IMR-90 (cell line): ENCODE results near the gene PGM2. TPM values are rescaled to one million over a fixed set of nuclear protein-coding genes. Genes with fewer than 3 reads are reported as not detected.

Experiments
- ATAC-seq: fragments of 200-7000 bp; cut with Tn5 transposase; 2 replicates; pipeline ENCODE4 v1.9.1; 2020; ENCODE audit warnings: low read depth, mild to moderate bottlenecking, moderate library complexity
- BruUV-seq: library from RNA; stranded (reverse); fragments of 400-500 nt; replicated peaks from 2 replicates; lab custom pipeline; 2021; lab: Mats Ljungman, UMichigan
- CTCF ChIA-PET: fragments of 300-600 bp; formaldehyde crosslinking; extraction: SDS; loops from one replicate; lab custom pipeline; 2021; ENCODE audit warnings: antibody characterized with exemption; lab: Yijun Ruan, JAX
- POLR2A ChIA-PET: fragments of 300-600 bp; sonication (Branson Sonifier 250); formaldehyde crosslinking; loops from one replicate; lab custom pipeline; 2022; ENCODE audit warnings: antibody characterized with exemption; ENCODE audit not compliant: unreplicated experiment; lab: Charles Lee
- DNase-seq: peaks from one replicate; pipeline ENCODE4 v3.0.0; 2013
- H2AFZ ChIP-seq: replicated peaks from 2 replicates; pipeline ENCODE3; 2013; ENCODE audit warnings: low read length, mild to moderate bottlenecking; ENCODE audit not compliant: poor library complexity
- H2AK5ac ChIP-seq: 2 replicates; pipeline ENCODE4 v1.6.1; 2013; ENCODE audit warnings: low read depth, low read length, inconsistent platforms
- H2AK9ac ChIP-seq: replicated peaks from 2 replicates; pipeline ENCODE3; 2013; ENCODE audit warnings: mild to moderate bottlenecking, low read depth, low read length, moderate library complexity; ENCODE audit not compliant: poor library complexity
- H2BK120ac ChIP-seq: 2 replicates; pipeline ENCODE4 v1.6.1; 2013; ENCODE audit warnings: low read depth, low read length, inconsistent platforms
- H2BK15ac ChIP-seq: 3 replicates; pipeline ENCODE4 v1.6.1; 2013; ENCODE audit warnings: low read depth, low read length, inconsistent platforms
- H2BK20ac ChIP-seq: 2 replicates; pipeline ENCODE4 v1.6.1; 2013; ENCODE audit warnings: low read depth, mild to moderate bottlenecking, inconsistent platforms, low read length, moderate library complexity
- H2BK5ac ChIP-seq: 2 replicates; pipeline ENCODE4 v1.6.1; 2013; ENCODE audit warnings: mild to moderate bottlenecking, low read depth, low read length, inconsistent platforms; ENCODE audit not compliant: poor library complexity, severe bottlenecking
- H3K14ac ChIP-seq: replicated peaks from 2 replicates; pipeline ENCODE4 v1.6.1; 2013; ENCODE audit warnings: low read depth, low read length, inconsistent platforms
- H3K18ac ChIP-seq: 2 replicates; pipeline ENCODE4 v1.6.1; 2013; ENCODE audit warnings: low read depth, low read length, control low read depth
- H3K23ac ChIP-seq: 2 replicates; pipeline ENCODE4 v1.6.1; 2013; ENCODE audit warnings: low read depth, low read length, inconsistent platforms
- H3K27ac ChIP-seq: 2 replicates; pipeline ENCODE4 v1.5.1; 2013; ENCODE audit warnings: mild to moderate bottlenecking, control low read depth, low read length; ENCODE audit not compliant: insufficient read depth
- H3K27me3 ChIP-seq: 2 replicates; pipeline ENCODE4 v1.6.1; 2013; ENCODE audit warnings: low read length; ENCODE audit not compliant: control insufficient read depth, insufficient read depth
- H3K36me3 ChIP-seq: 2 replicates; pipeline ENCODE4 v1.6.1; 2013; ENCODE audit warnings: low read length, mixed read lengths; ENCODE audit not compliant: control insufficient read depth, insufficient read depth
- H3K4ac ChIP-seq: 2 replicates; pipeline ENCODE4 v1.6.1; 2013; ENCODE audit warnings: low read depth, low read length, inconsistent platforms
- H3K4me1 ChIP-seq: 2 replicates; pipeline ENCODE4 v1.6.1; 2013; ENCODE audit warnings: low read length, mixed read lengths; ENCODE audit not compliant: control insufficient read depth, insufficient read depth
- H3K4me2 ChIP-seq: 2 replicates; pipeline ENCODE4 v1.6.1; 2013; ENCODE audit warnings: low read depth, mild to moderate bottlenecking, control low read depth, low read length, moderate library complexity
- H3K4me3 ChIP-seq: 2 replicates; pipeline ENCODE4 v1.5.1; 2013; ENCODE audit warnings: low read depth, mild to moderate bottlenecking, control low read depth, low read length, moderate library complexity; ENCODE audit not compliant: insufficient read depth
- H3K56ac ChIP-seq: 2 replicates; pipeline ENCODE4 v1.6.1; 2013; ENCODE audit warnings: low read length, inconsistent platforms; ENCODE audit not compliant: insufficient read depth; ENCODE audit errors: extremely low read depth
- H3K79me1 ChIP-seq, 2 experiments: 2 replicates each; pipeline ENCODE4 v1.6.1; 2013; ENCODE audit warnings: low read length in 2 of 2, inconsistent platforms in 1 of 2, low read depth in 1 of 2
- H3K9ac ChIP-seq: 2 replicates; pipeline ENCODE4 v1.6.1; 2013; ENCODE audit warnings: low read depth, low read length, control low read depth
- H3K9me1 ChIP-seq: 2 replicates; pipeline ENCODE4 v1.6.1; 2013; ENCODE audit warnings: low read length, inconsistent platforms; ENCODE audit not compliant: insufficient read depth
- H3K9me3 ChIP-seq: 2 replicates; pipeline ENCODE4 v1.6.1; 2013; ENCODE audit warnings: low read length; ENCODE audit not compliant: control insufficient read depth, insufficient read depth
- H4K20me1 ChIP-seq: 2 replicates; pipeline ENCODE4 v1.6.1; 2013; ENCODE audit warnings: low read length, inconsistent platforms; ENCODE audit not compliant: insufficient read depth
- H4K5ac ChIP-seq: 2 replicates; pipeline ENCODE4 v1.6.1; 2013; ENCODE audit warnings: mild to moderate bottlenecking, low read depth, low read length, control low read depth
- H4K8ac ChIP-seq, 2 experiments: 2 replicates each; pipeline ENCODE4 v1.6.1; 2013; ENCODE audit warnings: low read depth in 2 of 2, low read length in 2 of 2, control low read depth in 1 of 2, inconsistent platforms in 1 of 2
- H4K91ac ChIP-seq: 2 replicates; pipeline ENCODE4 v1.6.1; 2013; ENCODE audit warnings: low read depth, low read length, inconsistent platforms; ENCODE audit not compliant: insufficient read depth
- CEBPB ChIP-seq: IDR thresholded peaks from 2 replicates; pipeline ENCODE4 v1.6.1; 2012; ENCODE audit warnings: low read depth, low read length, improper control_type of control experiment
- CHD1 ChIP-seq: IDR thresholded peaks from 2 replicates; pipeline ENCODE4 v1.6.1; 2012; ENCODE audit warnings: low read depth, low read length, improper control_type of control experiment
- ELK1 ChIP-seq: fragments of 150-350 bp; IDR thresholded peaks from 2 replicates; pipeline ENCODE4 v1.6.1; 2016; ENCODE audit warnings: low read depth, mild to moderate bottlenecking, low read length, moderate library complexity, borderline replicate concordance
- FOS ChIP-seq: fragments of 150-350 bp; IDR thresholded peaks from 2 replicates; pipeline ENCODE4 v1.6.1; 2016; ENCODE audit warnings: low read depth, low read length
- MAFK ChIP-seq: IDR thresholded peaks from 2 replicates; pipeline ENCODE4 v1.6.1; 2012; ENCODE audit warnings: low read depth, low read length, improper control_type of control experiment
- MAZ ChIP-seq: IDR thresholded peaks from 2 replicates; pipeline ENCODE4 v1.6.1; 2012; ENCODE audit warnings: low read depth, mild to moderate bottlenecking, low read length, improper control_type of control experiment, moderate library complexity, borderline replicate concordance
- MXI1 ChIP-seq: IDR thresholded peaks from 2 replicates; pipeline ENCODE4 v1.6.1; 2012; ENCODE audit warnings: low read depth, mild to moderate bottlenecking, low read length, moderate library complexity, borderline replicate concordance
- NFE2L2 ChIP-seq: fragments of 150-350 bp; IDR thresholded peaks from 2 replicates; pipeline ENCODE4 v1.6.1; 2016; ENCODE audit warnings: low read depth, mild to moderate bottlenecking, low read length
- POLR2A ChIP-seq: IDR thresholded peaks from 2 replicates; pipeline ENCODE4 v1.6.1; 2012; ENCODE audit warnings: mild to moderate bottlenecking, low read depth, low read length
- RAD21 ChIP-seq: IDR thresholded peaks from 2 replicates; pipeline ENCODE4 v1.6.1; 2012; ENCODE audit warnings: low read length, improper control_type of control experiment
- RCOR1 ChIP-seq: IDR thresholded peaks from 2 replicates; pipeline ENCODE4 v1.6.1; 2012; ENCODE audit warnings: mild to moderate bottlenecking, low read length, improper control_type of control experiment; ENCODE audit not compliant: insufficient replicate concordance
- RFX5 ChIP-seq: IDR thresholded peaks from 2 replicates; pipeline ENCODE4 v1.8.0; 2012; ENCODE audit warnings: low read depth, mild to moderate bottlenecking, low read length, moderate library complexity
- SMC3 ChIP-seq: fragments of 150-350 bp; IDR thresholded peaks from 2 replicates; pipeline ENCODE4 v1.6.1; 2016; ENCODE audit warnings: low read depth, mild to moderate bottlenecking, antibody characterized with exemption, low read length, moderate library complexity
- WGBS, 2 experiments: methylation state at CpG; one replicate each; pipeline versions ENCODE4 v1.1.5 to v1.1.7; 2013; ENCODE audit warnings: missing lambda C conversion rate in 2 of 2; ENCODE audit not compliant: insufficient read length in 1 of 2; ENCODE audit errors: extremely low coverage in 2 of 2; 5-methylcytosine and 5-hydroxymethylcytosine counted together
- dilution Hi-C: fragments of 300-500 bp; cut with HindIII; formaldehyde crosslinking; loops from one replicate; pipeline ENCODE4 v1.14.3; 2018; ENCODE audit warnings: low sequenced_read_pairs; ENCODE audit not compliant: unreplicated experiment
- in situ Hi-C: fragments of 300-500 bp; cut with MboI; formaldehyde crosslinking; loops from 3 replicates; pipeline ENCODE4 v1.14.3; 2019; ENCODE audit warnings: low sequenced_read_pairs, inconsistent platforms, mixed read lengths
- intact Hi-C: fragments of 100-400 bp; cut with micrococcal nuclease; formaldehyde crosslinking; loops from 2 replicates; pipeline ENCODE4 v1.10.0; 2022
- polyA plus RNA-seq, 3 experiments: library from polyadenylated mRNA; depleted of rRNA; stranded (reverse); fragments of >200 nt; gene quantifications; 2 replicates each; pipeline ENCODE4 v1.2.3, GENCODE V29; 2012; ENCODE audit warnings: low replicate concordance in 1 of 3
- total RNA-seq: library from RNA; depleted of rRNA; stranded (reverse); fragments of >200 nt; gene quantifications from 2 replicates; pipeline ENCODE4 v1.2.3, GENCODE V29; 2012
- TF ChIP-seq, protein P1 (sequence below): fragments of 150-350 bp; IDR thresholded peaks from 2 replicates; pipeline ENCODE4 v1.6.1; 2017; ENCODE audit warnings: mild to moderate bottlenecking, antibody characterized with exemption, low read length, low read depth
- TF ChIP-seq, protein P2 (sequence below): conservative IDR thresholded peaks from 2 replicates; pipeline ENCODE4 v1.5.1; 2012; ENCODE audit warnings: mild to moderate bottlenecking, low read depth, low read length, improper control_type of control experiment

Gene PGM2
- total and polyA plus RNA-seq, 2 of the 4 experiments (the other 2 are of a cell fraction), result 18.7 to 26.2 TPM

- Histone ChIP-seq H4K8ac (no peak overlapping the region), H3K4ac (no peak overlapping the region), H2BK20ac (no peak overlapping the region), H2AK9ac (no peak overlapping the region), H2BK120ac (no peak overlapping the region), H3K14ac (no peak overlapping the region), H3K9me1 (no peaks in the 10 kb centered on the region), H2BK15ac (no peak overlapping the region), H3K27ac (no peak overlapping the region), H3K36me3 (no peaks in the 10 kb centered on the region), H2AK5ac (no peak overlapping the region), H3K9ac (no peak overlapping the region), H3K9me3 (no peaks in the 10 kb centered on the region), H3K4me1 (no peaks in the 10 kb centered on the region), H3K18ac (no peak overlapping the region), H3K79me1 (no peaks in the 10 kb centered on the region), H4K5ac (no peak overlapping the region), H3K27me3 (peaks cover 33% of the 10 kb centered on the region), H3K4me2 (no peak overlapping the region), H2BK5ac (no peak overlapping the region), H4K91ac (no peak overlapping the region), H3K56ac (no peak overlapping the region), H4K20me1 (no peaks in the 10 kb centered on the region), H2AFZ (no peak overlapping the region), H3K4me3 (no peak overlapping the region), H3K23ac (no peak overlapping the region)
- ATAC-seq, result no peak
- no CpG with 5 or more reads among the region's 3 CpGs for WGBS, 2 experiments
- intact Hi-C loops (no loop called here), dilution Hi-C loops (no loop called here), in situ Hi-C loops (no loop called here)
- ChIA-PET POLR2A (no interaction called here), CTCF (no interaction called here)
- no peak for TF ChIP-seq MAFK
- no peak for TF ChIP-seq CEBPB
- TF ChIP-seq SMC3, result no peak
- no peak for TF ChIP-seq MAZ
- no peak for TF ChIP-seq ELK1
- no peak for TF ChIP-seq FOS
- no peak for TF ChIP-seq RFX5
- TF ChIP-seq, protein P1, sequence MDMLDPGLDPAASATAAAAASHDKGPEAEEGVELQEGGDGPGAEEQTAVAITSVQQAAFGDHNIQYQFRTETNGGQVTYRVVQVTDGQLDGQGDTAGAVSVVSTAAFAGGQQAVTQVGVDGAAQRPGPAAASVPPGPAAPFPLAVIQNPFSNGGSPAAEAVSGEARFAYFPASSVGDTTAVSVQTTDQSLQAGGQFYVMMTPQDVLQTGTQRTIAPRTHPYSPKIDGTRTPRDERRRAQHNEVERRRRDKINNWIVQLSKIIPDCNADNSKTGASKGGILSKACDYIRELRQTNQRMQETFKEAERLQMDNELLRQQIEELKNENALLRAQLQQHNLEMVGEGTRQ, result no peak
- TF ChIP-seq CHD1, result no peak
- no peak for TF ChIP-seq RAD21
- TF ChIP-seq NFE2L2, result no peak
- TF ChIP-seq RCOR1, result no peak
- TF ChIP-seq POLR2A, result no peak
- TF ChIP-seq, protein P2, sequence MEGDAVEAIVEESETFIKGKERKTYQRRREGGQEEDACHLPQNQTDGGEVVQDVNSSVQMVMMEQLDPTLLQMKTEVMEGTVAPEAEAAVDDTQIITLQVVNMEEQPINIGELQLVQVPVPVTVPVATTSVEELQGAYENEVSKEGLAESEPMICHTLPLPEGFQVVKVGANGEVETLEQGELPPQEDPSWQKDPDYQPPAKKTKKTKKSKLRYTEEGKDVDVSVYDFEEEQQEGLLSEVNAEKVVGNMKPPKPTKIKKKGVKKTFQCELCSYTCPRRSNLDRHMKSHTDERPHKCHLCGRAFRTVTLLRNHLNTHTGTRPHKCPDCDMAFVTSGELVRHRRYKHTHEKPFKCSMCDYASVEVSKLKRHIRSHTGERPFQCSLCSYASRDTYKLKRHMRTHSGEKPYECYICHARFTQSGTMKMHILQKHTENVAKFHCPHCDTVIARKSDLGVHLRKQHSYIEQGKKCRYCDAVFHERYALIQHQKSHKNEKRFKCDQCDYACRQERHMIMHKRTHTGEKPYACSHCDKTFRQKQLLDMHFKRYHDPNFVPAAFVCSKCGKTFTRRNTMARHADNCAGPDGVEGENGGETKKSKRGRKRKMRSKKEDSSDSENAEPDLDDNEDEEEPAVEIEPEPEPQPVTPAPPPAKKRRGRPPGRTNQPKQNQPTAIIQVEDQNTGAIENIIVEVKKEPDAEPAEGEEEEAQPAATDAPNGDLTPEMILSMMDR, result no peak
- TF ChIP-seq MXI1, result no peak
- no peak for DNase-seq
- no TSS peak for BruUV-seq
These were observed 77.4 kb downstream of the PGM2 start for GRCh38 chr4:37903901-37904300.
